Measurements from ENCODE around the gene MASP2.

The MASP2 gene

DNA sequence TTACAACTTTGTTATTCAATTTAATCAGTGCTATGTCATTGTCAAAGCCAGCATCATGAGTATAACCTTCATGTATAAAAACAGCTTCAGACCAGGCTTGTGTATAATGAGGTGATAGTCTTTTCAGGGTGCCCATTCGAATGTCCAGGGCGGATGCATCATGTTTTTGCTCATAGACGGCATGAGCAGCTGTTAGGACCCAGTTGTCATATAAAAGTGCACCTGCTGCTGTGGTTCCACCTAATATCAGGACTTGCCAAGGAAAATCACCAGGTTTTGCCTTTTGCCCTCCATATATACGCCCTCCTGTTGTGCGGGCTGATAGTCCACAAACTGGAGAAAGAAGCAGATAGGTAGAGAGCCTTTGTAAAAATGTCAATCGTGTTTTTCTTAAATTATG, 19.7 kb downstream of the MASP2 start:
- Histone ChIP-seq H3K4me2 (ENCODE audit: low read depth, low read length, poor library complexity, severe bottlenecking) (no peak overlapping the region), H3K4me3 (ENCODE audit: low read length, poor library complexity, severe bottlenecking) (no peak overlapping the region), H3F3A (ENCODE audit: low read depth) (no peaks in the 10 kb centered on the region)

DNA sequence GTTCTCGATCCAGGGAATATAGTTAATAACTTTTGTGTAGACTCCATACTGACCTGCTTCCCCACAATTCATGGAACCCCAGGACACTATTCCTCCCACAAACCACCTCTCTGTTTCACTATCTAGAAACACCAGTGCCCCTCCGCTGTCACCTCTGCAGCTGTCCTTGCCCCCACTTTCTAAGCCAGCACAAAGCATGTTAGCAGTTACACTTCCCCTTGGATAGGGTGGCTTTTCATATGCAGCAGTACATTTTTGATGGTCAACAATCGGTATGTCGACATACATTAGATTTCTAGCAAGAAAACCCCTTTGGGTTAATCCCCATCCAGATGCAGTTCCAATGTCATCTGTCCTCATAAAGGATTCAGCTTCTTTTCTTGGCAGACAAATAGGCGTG, 20.1 kb downstream of the MASP2 start:
- TF ChIP-seq, protein P1, sequence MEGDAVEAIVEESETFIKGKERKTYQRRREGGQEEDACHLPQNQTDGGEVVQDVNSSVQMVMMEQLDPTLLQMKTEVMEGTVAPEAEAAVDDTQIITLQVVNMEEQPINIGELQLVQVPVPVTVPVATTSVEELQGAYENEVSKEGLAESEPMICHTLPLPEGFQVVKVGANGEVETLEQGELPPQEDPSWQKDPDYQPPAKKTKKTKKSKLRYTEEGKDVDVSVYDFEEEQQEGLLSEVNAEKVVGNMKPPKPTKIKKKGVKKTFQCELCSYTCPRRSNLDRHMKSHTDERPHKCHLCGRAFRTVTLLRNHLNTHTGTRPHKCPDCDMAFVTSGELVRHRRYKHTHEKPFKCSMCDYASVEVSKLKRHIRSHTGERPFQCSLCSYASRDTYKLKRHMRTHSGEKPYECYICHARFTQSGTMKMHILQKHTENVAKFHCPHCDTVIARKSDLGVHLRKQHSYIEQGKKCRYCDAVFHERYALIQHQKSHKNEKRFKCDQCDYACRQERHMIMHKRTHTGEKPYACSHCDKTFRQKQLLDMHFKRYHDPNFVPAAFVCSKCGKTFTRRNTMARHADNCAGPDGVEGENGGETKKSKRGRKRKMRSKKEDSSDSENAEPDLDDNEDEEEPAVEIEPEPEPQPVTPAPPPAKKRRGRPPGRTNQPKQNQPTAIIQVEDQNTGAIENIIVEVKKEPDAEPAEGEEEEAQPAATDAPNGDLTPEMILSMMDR (conservative IDR thresholded peaks at IDR 0.05; ENCODE audit: low read length): no peak
- TF ChIP-seq EZH2phosphoT487 (IDR thresholded peaks at IDR 0.05; ENCODE audit: borderline replicate concordance): no peak
- Histone ChIP-seq H3K36me3 (ENCODE audit: insufficient read depth, low read length) (peaks cover 59% of the 10 kb centered on the region; the same call in 1 of the 2 replicates), H3F3A (ENCODE audit: low read depth) (no peaks in the 10 kb centered on the region)

More for the DNA sequence above, 19.7 kb downstream of the MASP2 start:
- no peak overlapping the region for H3K9ac ChIP-seq (ENCODE audit: low read depth, low read length, poor library complexity, severe bottlenecking)
- no peaks in the 10 kb centered on the region for H3K9me2 ChIP-seq (replicated peaks; ENCODE audit: low read depth, low read length)
- no peaks in the 10 kb centered on the region for H3K27me3 ChIP-seq (ENCODE audit: insufficient read depth, low read length, poor library complexity, severe bottlenecking)
- H3K79me2 ChIP-seq (ENCODE audit: insufficient read depth, low read length): peaks cover 6% of the 10 kb centered on the region; the same call in 1 of the 2 replicates
- H4K20me1 ChIP-seq (ENCODE audit: insufficient read depth, low read length, poor library complexity, severe bottlenecking): peaks cover 28% of the 10 kb centered on the region
- H2AFZ ChIP-seq (ENCODE audit: low read length): no peak overlapping the region
- TF ChIP-seq EZH2phosphoT487 (IDR thresholded peaks at IDR 0.05; ENCODE audit: borderline replicate concordance): no peak
- TF ChIP-seq, protein P1 (conservative IDR thresholded peaks at IDR 0.05; ENCODE audit: low read length): no peak
- no peaks in the 10 kb centered on the region for H3K9me3 ChIP-seq (ENCODE audit: insufficient read depth, low read depth, low read length)
- peaks cover 55% of the 10 kb centered on the region; the same call in 1 of the 2 replicates for H3K36me3 ChIP-seq (ENCODE audit: insufficient read depth, low read length)
- no peaks in the 10 kb centered on the region for H3K4me1 ChIP-seq (ENCODE audit: insufficient read depth, low read length, poor library complexity, severe bottlenecking)

DNA sequence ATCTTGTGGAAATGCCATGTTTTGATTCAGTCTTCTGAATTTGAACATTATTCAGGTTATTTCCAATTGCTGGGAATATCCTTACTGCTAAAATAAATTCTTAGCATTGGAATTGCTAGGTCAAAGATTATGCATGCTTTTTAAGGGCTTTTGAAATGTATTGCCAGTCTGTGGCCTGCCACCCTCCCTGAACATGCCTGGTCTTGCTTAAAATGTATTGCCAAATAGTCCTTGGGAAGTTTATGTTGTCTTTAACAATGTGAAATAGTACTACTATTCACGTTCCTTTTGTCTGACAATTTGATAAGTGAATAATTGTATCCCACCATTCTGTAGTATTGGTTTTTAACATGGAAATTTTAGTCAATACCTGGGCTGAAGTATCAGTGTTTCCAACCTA, 21.0 kb downstream of the MASP2 start:
- TF ChIP-seq, protein P1 (conservative IDR thresholded peaks at IDR 0.05; ENCODE audit: low read length): no peak
- TF ChIP-seq EZH2phosphoT487 (IDR thresholded peaks at IDR 0.05; ENCODE audit: borderline replicate concordance): no peak
- Histone ChIP-seq H3K9me2 (replicated peaks; ENCODE audit: low read depth, low read length) (no peaks in the 10 kb centered on the region), H3K79me2 (ENCODE audit: insufficient read depth, low read length) (peaks cover 6% of the 10 kb centered on the region; the same call in 1 of the 2 replicates), H3F3A (ENCODE audit: low read depth) (no peaks in the 10 kb centered on the region), H3K4me3 (ENCODE audit: low read length, poor library complexity, severe bottlenecking) (no peak overlapping the region), H3K9me3 (ENCODE audit: insufficient read depth, low read depth, low read length) (no peaks in the 10 kb centered on the region), H4K20me1 (ENCODE audit: insufficient read depth, low read length, poor library complexity, severe bottlenecking) (peaks cover 35% of the 10 kb centered on the region), H3K36me3 (ENCODE audit: insufficient read depth, low read length) (peaks cover 68% of the 10 kb centered on the region; the same call in 1 of the 2 replicates), H3K4me2 (ENCODE audit: low read depth, low read length, poor library complexity, severe bottlenecking) (no peak overlapping the region), H3K27me3 (ENCODE audit: insufficient read depth, low read length, poor library complexity, severe bottlenecking) (no peaks in the 10 kb centered on the region), H2AFZ (ENCODE audit: low read length) (no peak overlapping the region), H3K9ac (ENCODE audit: low read depth, low read length, poor library complexity, severe bottlenecking) (peak overlapping the region; percentile 2), H3K4me1 (ENCODE audit: insufficient read depth, low read length, poor library complexity, severe bottlenecking) (no peaks in the 10 kb centered on the region)

More for the DNA sequence above, 20.1 kb downstream of the MASP2 start:
- no peaks in the 10 kb centered on the region for H3K9me2 ChIP-seq (replicated peaks; ENCODE audit: low read depth, low read length)
- peaks cover 6% of the 10 kb centered on the region; the same call in 1 of the 2 replicates for H3K79me2 ChIP-seq (ENCODE audit: insufficient read depth, low read length)
- no peaks in the 10 kb centered on the region for H3K27me3 ChIP-seq (ENCODE audit: insufficient read depth, low read length, poor library complexity, severe bottlenecking)
- no peak overlapping the region for H3K9ac ChIP-seq (ENCODE audit: low read depth, low read length, poor library complexity, severe bottlenecking)
- H3K4me2 ChIP-seq (ENCODE audit: low read depth, low read length, poor library complexity, severe bottlenecking): no peak overlapping the region
- no peaks in the 10 kb centered on the region for H3K4me1 ChIP-seq (ENCODE audit: insufficient read depth, low read length, poor library complexity, severe bottlenecking)
- H4K20me1 ChIP-seq (ENCODE audit: insufficient read depth, low read length, poor library complexity, severe bottlenecking): peaks cover 29% of the 10 kb centered on the region
- H2AFZ ChIP-seq (ENCODE audit: low read length): no peak overlapping the region
- H3K4me3 ChIP-seq (ENCODE audit: low read length, poor library complexity, severe bottlenecking): no peak overlapping the region
- H3K9me3 ChIP-seq (ENCODE audit: insufficient read depth, low read depth, low read length): no peaks in the 10 kb centered on the region
